HG03159 (cell line): ENCODE data around the gene SIM1.

ENCODE experiments used
- ATAC-seq: cut with Tn5 transposase; IDR thresholded peaks from one replicate; pipeline ENCODE4 v1.9.1; 2021; ENCODE audit warnings: mild to moderate bottlenecking, moderate library complexity; ENCODE audit not compliant: unreplicated experiment

SIM1 gene, protein sequence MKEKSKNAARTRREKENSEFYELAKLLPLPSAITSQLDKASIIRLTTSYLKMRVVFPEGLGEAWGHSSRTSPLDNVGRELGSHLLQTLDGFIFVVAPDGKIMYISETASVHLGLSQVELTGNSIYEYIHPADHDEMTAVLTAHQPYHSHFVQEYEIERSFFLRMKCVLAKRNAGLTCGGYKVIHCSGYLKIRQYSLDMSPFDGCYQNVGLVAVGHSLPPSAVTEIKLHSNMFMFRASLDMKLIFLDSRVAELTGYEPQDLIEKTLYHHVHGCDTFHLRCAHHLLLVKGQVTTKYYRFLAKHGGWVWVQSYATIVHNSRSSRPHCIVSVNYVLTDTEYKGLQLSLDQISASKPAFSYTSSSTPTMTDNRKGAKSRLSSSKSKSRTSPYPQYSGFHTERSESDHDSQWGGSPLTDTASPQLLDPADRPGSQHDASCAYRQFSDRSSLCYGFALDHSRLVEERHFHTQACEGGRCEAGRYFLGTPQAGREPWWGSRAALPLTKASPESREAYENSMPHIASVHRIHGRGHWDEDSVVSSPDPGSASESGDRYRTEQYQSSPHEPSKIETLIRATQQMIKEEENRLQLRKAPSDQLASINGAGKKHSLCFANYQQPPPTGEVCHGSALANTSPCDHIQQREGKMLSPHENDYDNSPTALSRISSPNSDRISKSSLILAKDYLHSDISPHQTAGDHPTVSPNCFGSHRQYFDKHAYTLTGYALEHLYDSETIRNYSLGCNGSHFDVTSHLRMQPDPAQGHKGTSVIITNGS

DNA sequence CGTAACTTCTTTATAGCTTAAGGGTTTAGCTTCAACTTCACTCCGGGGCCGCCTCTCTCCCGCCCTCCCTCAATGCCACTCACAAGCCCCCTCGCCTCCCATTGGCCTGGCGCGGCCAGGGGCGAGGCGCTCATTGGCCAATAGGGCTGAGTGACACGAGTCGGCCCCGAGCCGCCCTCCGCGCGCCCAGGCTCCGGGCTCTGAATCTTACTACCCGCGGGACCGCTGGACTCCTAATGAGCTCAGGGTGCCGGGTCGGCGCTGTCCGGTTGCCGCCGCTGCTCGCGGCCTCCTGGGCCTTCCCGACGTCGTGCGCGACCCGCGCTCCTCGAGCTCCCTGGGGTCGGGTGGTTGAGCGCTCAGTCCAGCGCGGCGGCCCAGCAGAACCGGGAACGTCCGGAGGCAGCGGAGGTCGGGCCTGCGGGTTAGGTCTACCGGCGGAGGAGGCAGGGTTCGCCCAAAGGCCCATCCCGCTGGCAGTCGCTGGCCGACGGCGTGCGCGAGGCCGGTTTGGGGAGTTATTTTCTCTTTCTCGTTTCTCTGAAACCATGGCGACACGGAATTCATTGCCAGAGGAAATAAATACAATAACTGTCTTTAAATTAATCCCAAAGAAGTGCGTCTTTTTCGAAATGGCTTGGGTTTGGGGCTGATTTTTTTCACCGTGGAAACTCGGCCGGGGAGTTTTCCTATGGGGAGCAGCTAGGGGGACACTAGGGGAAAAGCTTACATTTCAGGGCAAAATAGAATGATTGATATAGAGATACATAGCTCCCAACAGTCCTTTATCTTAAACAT lies at the start of gene SIM1:
TSS of gene SIM1 (minus strand) at position 19 of the 798 bp plus-strand sequence. CDS start 1,453 bp downstream, outside the sequence.
- no peak for ATAC-seq

DNA sequence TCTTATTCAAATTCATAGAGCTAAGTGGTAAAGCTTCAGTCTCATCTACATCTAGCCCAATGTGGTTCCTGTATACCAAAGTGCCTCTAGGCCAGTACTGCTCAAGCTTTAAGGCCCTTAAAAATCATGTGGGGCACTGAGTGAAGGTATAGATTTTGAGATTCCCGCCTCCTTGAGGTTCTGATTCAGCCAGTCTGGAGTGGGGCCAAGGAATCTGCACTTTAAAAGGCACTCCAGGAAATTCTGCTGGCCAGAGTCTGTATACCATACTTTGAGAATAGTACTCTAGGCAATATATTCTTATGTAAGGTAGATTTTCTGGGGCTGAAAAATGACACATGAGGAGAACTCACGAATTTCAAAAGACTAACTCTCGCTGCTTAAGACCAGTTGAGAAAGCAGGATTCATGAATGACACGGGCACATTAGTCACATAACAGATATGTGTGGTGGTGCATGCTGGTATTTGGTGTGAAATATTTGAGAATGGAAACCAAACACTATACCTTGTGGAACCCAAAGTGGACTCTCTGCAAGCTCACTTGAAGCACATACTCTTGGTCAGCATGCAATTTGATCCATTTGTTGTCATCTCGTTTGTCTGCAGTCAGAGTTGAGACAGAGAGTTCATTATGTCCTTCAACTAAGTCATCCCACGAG lies 47.6 kb upstream of the SIM1 start:
- ATAC-seq, result no peak

DNA sequence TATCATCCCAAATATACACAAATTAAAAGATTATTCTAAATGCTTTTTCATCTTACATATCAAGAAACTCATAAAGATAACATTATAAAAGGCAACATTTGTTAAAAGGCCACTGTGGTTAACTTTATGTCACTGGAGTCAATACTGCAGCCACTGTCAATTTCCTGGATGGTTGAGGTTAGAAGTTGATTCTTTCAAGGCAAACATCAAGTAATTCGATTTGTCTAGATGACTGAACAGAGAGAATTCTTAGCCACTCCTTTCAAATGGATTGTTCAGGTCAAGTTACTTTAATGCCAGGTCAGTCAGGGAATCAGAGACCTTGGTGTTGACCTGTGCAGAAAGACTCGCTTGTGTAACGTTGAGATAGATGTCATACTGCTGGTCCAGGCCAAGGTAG lies 44.4 kb upstream of the SIM1 start:
- no peak for ATAC-seq

DNA sequence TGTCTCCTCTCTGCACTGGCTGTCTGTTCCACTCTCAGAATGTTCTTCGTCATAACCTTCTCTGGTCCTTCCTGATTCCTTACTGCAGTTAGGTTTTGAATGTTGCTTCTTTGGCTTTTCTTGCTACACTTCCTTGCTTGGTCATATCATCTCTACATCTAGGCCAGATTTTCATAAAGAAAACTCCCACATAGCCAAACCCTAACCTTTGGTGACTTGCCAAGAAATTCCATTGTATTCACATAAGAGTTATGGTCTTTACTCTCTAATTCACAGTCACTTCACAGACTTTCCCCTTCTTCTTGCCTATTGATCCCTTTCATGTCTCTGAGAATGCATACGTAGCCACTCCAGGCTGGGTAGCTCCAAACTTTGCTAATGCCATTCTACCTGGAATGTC lies 41.9 kb upstream of the SIM1 start:
- ATAC-seq, result no peak

DNA sequence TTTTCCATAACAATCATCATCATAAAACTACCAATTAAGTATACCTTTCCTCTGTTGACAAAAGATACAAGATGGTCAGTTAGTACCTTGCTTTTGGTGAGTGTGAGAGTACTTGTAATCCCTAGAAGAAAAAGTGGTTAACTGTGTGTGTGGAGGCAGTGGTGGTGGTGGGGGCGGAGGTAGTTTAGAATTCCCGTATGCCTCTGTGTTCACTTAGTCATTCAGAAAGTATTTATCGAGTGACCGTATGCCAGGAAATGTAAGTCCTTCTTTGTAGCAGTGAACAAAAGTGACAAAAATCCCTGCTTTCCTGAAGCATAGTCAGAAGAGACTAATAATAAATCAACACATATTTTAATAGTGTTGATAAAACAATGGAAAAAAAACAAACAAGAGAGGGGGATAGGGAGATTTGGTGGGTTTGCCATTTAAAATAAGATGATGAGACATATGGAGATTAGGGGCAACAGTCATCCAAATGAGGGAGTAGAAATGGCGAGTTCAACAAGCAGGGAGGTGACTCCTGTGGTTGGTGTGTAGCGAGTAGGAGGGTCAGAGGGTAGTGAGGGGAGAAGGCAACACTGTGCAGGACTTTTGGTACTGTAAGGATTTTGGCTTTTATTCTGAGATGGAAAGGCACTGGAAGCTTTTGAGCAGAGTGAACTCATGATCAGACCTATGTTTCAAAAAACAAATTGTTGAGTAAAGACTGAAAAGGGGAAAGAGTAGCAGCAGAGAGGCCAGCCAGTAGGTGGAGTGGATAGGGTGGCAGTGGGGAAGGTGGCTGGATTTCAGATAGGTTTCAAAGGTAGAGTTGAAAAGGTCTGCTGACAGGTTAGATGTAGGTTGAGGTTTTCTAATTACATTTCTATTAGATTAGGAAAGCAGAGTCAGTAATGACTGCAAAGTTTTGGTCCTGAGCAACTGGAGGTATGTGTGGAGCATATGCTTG lies 40.3 kb upstream of the SIM1 start:
- ATAC-seq, result no peak

- ATAC-seq, result no peak
Observed at GRCh38 chr6:100503043-100503705, 38.5 kb upstream of the SIM1 start.

GRCh38 chr6:100493206-100493888 lies 28.6 kb upstream of the SIM1 start:
- no peak for ATAC-seq

DNA sequence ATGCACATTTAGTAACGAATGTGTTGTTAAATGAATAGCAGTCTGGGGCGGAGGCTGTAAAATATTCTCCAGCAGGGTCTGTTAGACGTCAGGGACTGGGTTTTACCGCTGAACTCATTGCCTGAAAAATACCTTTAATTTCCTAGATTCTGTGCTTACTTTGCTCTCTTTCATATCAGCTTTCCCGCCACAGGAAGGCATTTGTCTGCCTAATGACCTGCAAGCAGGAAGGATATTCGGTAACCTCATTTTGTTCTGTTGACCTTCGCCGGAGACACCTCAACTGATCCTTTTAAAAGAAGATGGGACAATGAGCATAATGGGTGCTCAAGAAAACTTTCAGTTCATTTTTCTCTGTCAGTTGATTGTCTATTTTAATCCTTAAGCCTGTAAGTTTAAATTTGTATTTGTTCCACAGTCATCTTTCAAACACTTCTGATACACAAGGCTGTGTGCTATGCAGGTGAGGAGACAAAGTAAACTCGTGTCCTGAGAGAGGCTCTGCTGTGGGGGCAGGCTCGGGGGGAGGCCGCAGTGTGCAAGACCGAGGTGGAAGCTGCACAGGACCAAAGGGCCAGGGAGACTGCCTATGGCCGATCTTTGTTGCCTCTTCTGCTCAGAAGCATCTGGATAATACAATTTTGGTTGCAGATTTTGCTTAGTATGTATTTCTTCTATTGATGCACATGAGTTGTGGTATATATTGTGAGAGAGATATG lies 27.4 kb upstream of the SIM1 start:
- ATAC-seq, result no peak

GRCh38 chr6:100490065-100490464 lies 25.3 kb upstream of the SIM1 start:
- ATAC-seq, result no peak

DNA sequence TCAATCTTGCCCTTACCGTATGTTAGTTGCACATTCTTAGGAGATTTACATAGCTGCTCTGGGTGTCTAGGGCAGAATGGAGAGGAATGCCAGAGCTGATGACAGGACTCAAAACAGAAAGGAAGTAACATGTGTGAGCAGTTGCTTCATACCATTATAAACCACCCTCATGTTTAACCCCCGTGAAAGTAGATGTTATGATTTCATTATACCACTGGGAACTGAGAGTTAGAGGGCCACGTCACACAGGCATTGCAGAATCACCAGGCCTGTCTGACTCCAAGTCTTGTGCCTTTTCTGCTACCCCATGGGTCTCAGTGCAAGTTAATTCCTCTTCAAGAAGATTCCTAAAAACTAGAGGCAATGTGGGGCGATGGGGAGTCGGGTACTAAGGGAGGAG lies 23.5 kb upstream of the SIM1 start:
- peak; percentile 54 for ATAC-seq

- no peak for ATAC-seq
Observed at GRCh38 chr6:100487638-100488037, 22.9 kb upstream of the SIM1 start.

GRCh38 chr6:100485268-100485667 lies 20.5 kb upstream of the SIM1 start:
- no peak for ATAC-seq

DNA sequence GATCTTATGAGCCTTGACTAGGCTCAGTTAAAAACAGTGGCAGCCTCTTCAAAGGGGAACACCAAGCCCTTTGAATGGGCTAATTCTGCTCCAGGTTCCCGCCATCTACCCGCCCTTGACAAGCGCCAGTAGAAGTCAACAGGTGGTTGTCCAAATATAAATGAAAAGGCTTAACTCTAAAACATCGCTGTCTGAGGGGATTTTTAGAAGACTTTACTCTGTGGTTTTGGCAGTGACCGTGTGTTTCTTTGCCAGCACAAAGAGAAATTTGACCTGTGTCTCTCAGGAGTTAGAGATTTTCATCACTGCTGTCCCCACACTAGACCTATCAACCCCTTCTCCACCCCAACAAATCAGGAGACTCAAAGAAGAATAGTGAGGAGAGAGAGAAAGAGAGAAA lies 19.8 kb upstream of the SIM1 start:
- no peak for ATAC-seq

DNA sequence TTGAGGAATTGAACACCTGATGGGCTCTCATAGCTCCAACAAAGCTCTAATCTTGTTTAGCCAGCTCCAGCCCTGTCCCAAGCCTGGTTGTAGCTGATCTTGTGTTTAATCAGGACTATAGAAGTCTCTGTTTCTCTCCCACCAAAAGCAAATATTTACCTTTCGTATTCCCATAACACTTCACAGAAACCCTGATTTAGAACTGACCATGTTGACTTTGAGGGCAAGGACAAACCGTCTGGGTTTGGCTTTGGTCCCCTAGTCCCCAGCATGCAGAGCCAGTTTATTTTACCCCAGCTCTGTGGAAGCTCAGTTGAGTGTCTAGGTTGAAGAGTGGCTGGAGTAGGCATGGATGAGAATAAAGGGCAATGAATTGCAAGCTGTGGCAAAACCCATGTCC lies 18.0 kb upstream of the SIM1 start:
- no peak for ATAC-seq

- ATAC-seq, result peak; percentile 54
Observed at GRCh38 chr6:100479179-100480035, 14.7 kb upstream of the SIM1 start.

DNA sequence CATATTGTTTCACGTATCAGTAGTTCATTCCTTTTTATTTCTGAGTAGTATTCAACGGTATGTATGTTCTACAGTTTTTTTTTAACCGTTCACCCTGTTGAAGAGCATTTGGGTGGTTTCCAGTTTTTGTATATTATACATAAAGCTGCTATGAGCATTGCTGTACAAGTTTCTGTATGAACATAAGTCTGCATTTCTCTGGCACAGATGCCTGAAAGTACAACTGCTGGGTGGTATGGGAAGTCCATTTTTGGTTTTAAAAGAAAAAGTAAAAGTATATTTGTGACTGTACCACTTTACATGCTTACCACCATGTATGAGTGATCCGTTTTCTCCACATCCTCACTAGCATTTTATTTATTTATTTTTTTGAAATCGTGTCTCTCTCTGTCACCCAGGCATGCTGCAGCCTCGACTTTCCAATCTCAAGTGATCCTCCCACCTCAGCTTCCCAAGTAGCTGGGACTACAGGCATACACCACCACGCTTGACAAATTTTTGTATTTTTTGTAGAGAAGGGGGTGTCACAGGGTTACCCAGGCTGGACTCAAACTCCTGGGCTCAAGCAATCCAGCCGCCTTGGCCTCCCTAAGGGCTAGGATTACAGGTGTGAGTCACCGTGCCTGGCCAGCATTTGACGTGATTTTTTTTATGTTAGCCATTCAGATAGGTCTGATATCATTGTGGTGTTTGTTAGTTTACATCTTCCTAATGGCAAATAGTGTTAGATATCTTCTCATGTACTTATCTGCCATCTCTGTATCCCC lies 11.0 kb upstream of the SIM1 start:
- peak; percentile 71 for ATAC-seq
